Measurements from ENCODE around the gene ARFGEF2.

Gene ARFGEF2

DNA sequence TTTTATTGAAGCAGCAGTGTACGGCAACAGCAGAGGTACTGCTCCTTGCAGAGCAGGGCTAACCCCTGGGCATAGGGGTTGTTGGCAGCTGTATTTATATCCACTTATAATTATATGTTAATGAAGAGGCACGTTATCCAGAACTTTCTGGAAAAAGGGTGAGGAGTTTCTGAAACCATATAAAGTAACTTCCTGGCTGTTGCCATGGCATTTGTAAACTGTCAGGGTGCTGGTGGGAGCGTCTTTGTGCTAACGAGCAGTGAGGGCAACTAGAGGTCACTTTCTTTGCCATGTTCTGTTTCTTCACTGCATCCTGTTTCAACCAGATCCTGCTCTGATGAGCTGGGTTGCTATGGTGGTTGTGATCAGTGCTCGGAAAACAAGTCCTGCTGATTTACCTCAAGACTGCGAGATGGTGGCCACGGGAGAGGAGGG, 11.1 kb upstream of the ARFGEF2 start:
- Histone ChIP-seq H3K4me2 (ENCODE audit: low read length) (no peak overlapping the region), H3K79me2 (ENCODE audit: control insufficient read depth, low read length) (no peaks in the 10 kb centered on the region), H4K20me1 (ENCODE audit: control insufficient read depth, insufficient read depth, low read depth, low read length) (no peaks in the 10 kb centered on the region), H3K9me2 (replicated peaks; ENCODE audit: control insufficient read depth, low read length) (no peaks in the 10 kb centered on the region), H3K27me3 (ENCODE audit: control insufficient read depth, low read length) (peaks cover 19% of the 10 kb centered on the region), H3K9me3 (ENCODE audit: control insufficient read depth, insufficient read depth, low read length) (no peaks in the 10 kb centered on the region), H3F3A (ENCODE audit: control insufficient read depth, insufficient read depth) (0 out of 2 replicates have a peak, but pooled peaks cover 2% of the 10 kb centered on the region), H3K4me3 (ENCODE audit: low read length) (no peak overlapping the region), H3K27ac (ENCODE audit: low read depth, low read length) (no peak overlapping the region), H3K4me1 (ENCODE audit: control insufficient read depth, low read length) (peaks cover 29% of the 10 kb centered on the region), H3K36me3 (ENCODE audit: control insufficient read depth, low read length) (no peaks in the 10 kb centered on the region)
- no peak for TF ChIP-seq EZH2phosphoT487 (IDR thresholded peaks at IDR 0.05; ENCODE audit: borderline replicate concordance, low read length)
- TF ChIP-seq, protein P1, sequence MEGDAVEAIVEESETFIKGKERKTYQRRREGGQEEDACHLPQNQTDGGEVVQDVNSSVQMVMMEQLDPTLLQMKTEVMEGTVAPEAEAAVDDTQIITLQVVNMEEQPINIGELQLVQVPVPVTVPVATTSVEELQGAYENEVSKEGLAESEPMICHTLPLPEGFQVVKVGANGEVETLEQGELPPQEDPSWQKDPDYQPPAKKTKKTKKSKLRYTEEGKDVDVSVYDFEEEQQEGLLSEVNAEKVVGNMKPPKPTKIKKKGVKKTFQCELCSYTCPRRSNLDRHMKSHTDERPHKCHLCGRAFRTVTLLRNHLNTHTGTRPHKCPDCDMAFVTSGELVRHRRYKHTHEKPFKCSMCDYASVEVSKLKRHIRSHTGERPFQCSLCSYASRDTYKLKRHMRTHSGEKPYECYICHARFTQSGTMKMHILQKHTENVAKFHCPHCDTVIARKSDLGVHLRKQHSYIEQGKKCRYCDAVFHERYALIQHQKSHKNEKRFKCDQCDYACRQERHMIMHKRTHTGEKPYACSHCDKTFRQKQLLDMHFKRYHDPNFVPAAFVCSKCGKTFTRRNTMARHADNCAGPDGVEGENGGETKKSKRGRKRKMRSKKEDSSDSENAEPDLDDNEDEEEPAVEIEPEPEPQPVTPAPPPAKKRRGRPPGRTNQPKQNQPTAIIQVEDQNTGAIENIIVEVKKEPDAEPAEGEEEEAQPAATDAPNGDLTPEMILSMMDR (IDR thresholded peaks at IDR 0.05; ENCODE audit: low read depth, low read length, poor library complexity, severe bottlenecking) = no peak

DNA sequence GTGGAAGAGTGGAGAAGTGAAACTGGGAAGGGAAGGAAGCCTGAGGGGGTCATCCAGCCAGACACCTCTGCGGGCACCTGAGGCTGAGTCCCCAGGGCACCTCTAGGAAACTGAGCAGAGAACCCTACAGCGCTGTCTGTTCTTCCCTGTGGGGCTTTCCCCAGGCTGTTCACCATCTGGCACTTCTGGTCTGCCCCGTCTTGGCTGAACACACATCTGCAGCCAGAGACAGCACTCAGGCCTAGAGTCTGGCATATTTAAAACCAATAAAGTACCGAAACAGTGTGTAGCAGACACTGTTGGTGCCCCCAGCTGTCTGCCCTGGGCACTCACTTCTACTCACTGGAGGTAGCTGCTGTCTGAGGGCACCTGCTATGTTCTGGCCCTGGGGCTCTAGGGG, 9.4 kb upstream of the ARFGEF2 start:
- peaks cover 19% of the 10 kb centered on the region for H3K27me3 ChIP-seq (ENCODE audit: control insufficient read depth, low read length)
- no peaks in the 10 kb centered on the region for H3K9me2 ChIP-seq (replicated peaks; ENCODE audit: control insufficient read depth, low read length)
- H3K79me2 ChIP-seq (ENCODE audit: control insufficient read depth, low read length) = no peaks in the 10 kb centered on the region
- no peaks in the 10 kb centered on the region for H3K36me3 ChIP-seq (ENCODE audit: control insufficient read depth, low read length)
- H3K4me3 ChIP-seq (ENCODE audit: low read length) = no peak overlapping the region
- H3K4me1 ChIP-seq (ENCODE audit: control insufficient read depth, low read length) = peaks cover 29% of the 10 kb centered on the region
- 0 out of 2 replicates have a peak, but pooled peaks cover 2% of the 10 kb centered on the region for H3F3A ChIP-seq (ENCODE audit: control insufficient read depth, insufficient read depth)
- TF ChIP-seq, protein P1 (IDR thresholded peaks at IDR 0.05; ENCODE audit: low read depth, low read length, poor library complexity, severe bottlenecking) = no peak
- TF ChIP-seq EZH2phosphoT487 (IDR thresholded peaks at IDR 0.05; ENCODE audit: borderline replicate concordance, low read length) = no peak
- no peaks in the 10 kb centered on the region for H3K9me3 ChIP-seq (ENCODE audit: control insufficient read depth, insufficient read depth, low read length)
- no peaks in the 10 kb centered on the region for H4K20me1 ChIP-seq (ENCODE audit: control insufficient read depth, insufficient read depth, low read depth, low read length)
- no peak overlapping the region for H3K27ac ChIP-seq (ENCODE audit: low read depth, low read length)
- peak overlapping the region; percentile 12 for H3K4me2 ChIP-seq (ENCODE audit: low read length)

DNA sequence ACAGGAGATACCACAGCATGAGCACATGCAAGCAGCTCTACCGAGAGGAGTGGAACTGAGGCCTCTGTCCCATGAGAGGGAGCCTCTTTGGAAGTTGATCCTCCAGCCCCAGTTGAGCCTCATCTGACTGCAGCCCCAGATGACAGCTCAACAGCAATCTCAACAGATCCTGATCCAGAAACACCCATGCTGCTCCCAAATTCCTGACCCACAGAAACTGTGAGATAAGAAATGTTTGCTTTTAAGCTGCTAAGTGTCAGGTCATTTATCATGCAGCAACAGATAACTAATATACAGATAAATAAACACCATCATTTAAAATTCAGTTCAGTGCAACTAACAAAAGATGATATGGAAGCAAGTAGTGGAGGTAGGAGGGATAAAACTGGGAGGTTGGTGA, 4.8 kb upstream of the ARFGEF2 start:
- peaks cover under 1% of the 10 kb centered on the region for H3K79me2 ChIP-seq (ENCODE audit: control insufficient read depth, low read length)
- no peak overlapping the region for H3K4me3 ChIP-seq (ENCODE audit: low read length)
- no peaks in the 10 kb centered on the region for H3K9me3 ChIP-seq (ENCODE audit: control insufficient read depth, insufficient read depth, low read length)
- no peaks in the 10 kb centered on the region for H3K36me3 ChIP-seq (ENCODE audit: control insufficient read depth, low read length)
- H3K4me1 ChIP-seq (ENCODE audit: control insufficient read depth, low read length) = peaks cover 34% of the 10 kb centered on the region
- no peaks in the 10 kb centered on the region for H4K20me1 ChIP-seq (ENCODE audit: control insufficient read depth, insufficient read depth, low read depth, low read length)
- H3K9me2 ChIP-seq (replicated peaks; ENCODE audit: control insufficient read depth, low read length) = no peaks in the 10 kb centered on the region
- H3K27me3 ChIP-seq (ENCODE audit: control insufficient read depth, low read length) = peaks cover 14% of the 10 kb centered on the region
- TF ChIP-seq, protein P1 (IDR thresholded peaks at IDR 0.05; ENCODE audit: low read depth, low read length, poor library complexity, severe bottlenecking) = no peak
- no peak for TF ChIP-seq EZH2phosphoT487 (IDR thresholded peaks at IDR 0.05; ENCODE audit: borderline replicate concordance, low read length)
- H3F3A ChIP-seq (ENCODE audit: control insufficient read depth, insufficient read depth) = 0 out of 2 replicates have a peak, but pooled peaks cover under 1% of the 10 kb centered on the region
- H3K27ac ChIP-seq (ENCODE audit: low read depth, low read length) = no peak overlapping the region
- no peak overlapping the region for H3K4me2 ChIP-seq (ENCODE audit: low read length)
